GM19324 (cell line): Measurements from ENCODE around the gene GFY.
"Not testable (repeated sequence)": the region's sequence is repeated elsewhere in the genome, so short reads cannot be mapped to it uniquely, and the experiment has no call there.

Experiments used
- ATAC-seq: cut with Tn5 transposase; IDR thresholded peaks from one replicate; pipeline ENCODE4 v1.9.1; 2021; ENCODE audit warnings: mild to moderate bottlenecking, moderate library complexity; ENCODE audit not compliant: unreplicated experiment, low FRiP score

Gene GFY

DNA sequence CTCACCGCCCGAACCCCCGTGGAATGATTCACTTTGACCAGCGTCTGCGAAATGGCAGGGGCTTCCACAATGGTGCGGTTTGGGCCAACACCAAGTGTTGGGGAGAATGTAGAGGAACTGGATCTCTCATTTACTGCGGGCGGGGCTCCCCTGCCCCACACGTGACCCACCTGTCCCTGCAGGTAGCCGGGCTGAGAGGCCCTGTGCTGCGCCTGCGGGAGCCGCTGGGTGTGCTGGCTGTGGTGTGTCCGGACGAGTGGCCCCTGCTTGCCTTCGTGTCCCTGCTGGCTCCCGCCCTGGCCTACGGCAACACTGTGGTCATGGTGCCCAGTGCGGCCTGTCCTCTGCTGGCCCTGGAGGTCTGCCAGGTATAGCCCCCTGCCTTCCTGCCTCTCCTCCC, 43.0 kb downstream of the GFY start:
- no peak for ATAC-seq

DNA sequence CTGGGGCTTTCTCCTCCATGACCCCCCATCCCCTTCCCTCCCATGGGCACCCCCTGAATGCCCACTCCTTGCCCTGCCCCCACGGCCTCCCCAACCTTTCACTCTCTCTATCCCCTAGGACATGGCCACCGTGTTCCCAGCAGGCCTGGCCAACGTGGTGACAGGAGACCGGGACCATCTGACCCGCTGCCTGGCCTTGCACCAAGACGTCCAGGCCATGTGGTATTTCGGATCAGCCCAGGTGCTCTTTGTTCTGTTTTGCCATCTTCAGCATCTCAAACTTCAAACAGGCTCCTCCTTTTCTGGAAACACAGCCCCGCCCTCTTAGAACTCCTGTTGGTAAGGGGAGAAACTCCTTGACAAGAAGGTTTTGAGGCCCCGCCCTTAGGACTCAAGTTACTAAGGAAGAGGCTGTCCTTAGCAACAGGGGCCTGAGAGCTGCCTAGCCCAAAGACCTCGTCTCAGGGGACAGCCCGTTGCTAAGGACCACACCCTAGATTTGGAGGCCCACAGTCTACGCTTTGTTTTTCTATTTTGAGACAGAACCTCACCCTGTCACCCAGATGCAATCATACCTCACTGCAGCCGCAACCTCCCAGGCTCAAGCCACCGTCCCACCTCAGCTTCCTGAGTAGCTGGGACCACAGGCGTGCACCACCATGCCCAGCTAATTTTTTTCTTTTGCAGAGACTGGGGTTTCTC, 43.7 kb downstream of the GFY start:
- ATAC-seq, result peak; percentile 44

GRCh38 chr19:49469828-49470614, 44.8 kb downstream of the GFY start:
- no peak for ATAC-seq

DNA sequence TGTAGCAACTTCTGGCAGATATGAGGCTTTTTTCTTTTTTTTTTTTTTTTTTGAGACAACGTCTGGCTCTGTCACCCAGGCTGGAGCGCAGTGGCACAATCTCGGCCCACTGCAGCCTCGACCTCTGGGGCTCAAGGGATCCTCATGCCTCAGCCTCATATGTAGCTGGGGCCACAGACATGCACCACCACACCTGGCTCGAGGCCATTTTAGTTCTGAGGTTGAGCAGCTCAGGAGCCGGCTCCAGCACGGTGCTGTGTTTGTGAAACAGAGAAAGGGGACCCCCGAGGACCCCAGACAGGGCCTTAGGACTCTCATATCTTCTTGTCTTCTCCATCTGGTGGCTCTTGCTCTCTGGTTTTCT, 45.4 kb downstream of the GFY start:
- ATAC-seq, result no peak

DNA sequence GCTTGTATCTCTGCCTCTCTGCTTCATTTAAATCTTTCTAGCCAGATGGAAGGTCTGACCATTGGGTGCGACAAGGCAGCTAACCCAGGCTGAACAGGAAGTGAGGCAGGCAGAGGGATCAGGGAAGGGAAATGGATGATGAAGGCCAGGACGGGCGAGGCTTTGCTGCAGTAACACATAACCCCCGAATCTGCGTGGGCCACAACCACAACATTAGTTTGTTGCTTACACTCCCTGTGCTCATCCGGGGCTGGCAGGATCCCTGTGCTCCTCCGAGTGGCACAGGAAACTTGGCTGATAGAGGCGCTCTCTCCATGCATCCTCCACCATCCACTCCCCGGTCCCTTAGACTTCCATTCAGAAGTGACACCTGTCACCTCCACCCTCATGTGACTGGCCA, 47.7 kb downstream of the GFY start:
- ATAC-seq, result no peak

DNA sequence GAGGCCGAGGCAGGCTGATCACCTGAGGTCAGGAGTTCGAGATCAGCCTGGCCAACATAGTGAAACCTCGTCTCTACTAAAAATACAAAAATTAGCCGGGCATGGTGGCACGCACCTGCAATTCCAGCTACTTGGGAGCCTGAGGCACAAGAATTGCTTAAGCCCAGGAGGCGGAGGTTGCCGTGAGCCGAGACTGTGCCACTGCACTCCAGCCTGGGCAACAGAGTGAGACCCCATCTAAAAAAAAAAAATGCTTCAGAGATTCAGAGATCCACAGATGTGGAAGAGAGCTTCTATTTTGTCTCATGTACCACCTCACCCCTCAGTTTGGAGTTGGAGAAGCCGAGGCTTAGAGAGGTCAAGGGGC, 48.3 kb downstream of the GFY start:
- not testable (repeated sequence) for ATAC-seq

DNA sequence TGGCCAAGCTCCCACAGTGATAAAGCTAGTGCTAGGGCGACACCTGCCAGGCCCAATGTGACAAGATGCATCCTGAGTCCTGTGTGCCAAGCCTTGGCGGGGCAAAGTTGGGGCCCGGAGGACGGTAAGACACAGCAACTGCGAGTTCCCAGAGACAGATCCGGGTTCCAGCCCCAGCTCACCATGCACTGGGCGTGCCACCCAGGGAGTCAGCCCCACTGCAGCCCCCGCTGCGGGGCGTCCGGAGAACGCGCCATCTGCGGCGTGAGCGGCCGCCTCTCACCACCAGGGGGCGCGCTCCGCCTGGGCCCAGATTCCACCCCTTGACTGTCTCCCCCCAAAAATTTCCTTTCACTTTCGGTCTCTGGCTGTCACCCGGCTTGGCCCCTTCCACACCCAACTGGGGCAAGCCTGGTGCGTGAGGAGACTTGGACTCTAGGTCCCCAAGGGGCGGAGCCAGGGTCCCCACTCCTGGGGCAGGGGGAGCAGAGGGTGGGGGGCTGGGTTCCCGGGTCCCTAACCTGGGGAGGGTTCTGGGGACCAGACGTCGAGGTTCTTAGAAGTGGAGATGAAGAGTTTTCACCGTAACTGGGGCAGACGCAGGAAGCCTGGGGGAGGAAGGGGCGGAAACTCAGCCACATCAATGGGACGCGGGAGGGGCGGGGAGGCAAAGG, 48.8 kb downstream of the GFY start, which contains the start of gene FLT3LG:
FLT3LG (plus strand) TSS at position 348 of the 674 bp plus-strand sequence. CDS start 425 bp downstream, outside the sequence.
- peak; percentile 72 for ATAC-seq

DNA sequence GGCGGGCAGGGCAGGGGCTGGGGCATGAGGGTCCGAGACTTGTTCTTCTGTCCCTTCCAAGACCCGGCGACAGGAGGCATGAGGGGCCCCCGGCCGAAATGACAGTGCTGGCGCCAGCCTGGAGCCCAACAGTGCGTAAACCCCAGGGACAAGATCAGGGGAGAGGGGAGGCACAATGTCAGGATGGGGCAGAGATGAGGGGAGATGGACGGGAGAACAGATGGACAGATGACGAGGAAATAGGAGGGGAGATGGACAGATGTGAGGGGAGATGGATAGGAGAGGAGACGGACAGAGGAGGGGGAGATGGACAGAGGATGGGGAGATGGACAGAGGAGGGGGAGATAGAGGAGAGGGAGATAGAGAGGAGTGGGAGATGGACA, 49.3 kb downstream of the GFY start:
- ATAC-seq, result no peak

DNA sequence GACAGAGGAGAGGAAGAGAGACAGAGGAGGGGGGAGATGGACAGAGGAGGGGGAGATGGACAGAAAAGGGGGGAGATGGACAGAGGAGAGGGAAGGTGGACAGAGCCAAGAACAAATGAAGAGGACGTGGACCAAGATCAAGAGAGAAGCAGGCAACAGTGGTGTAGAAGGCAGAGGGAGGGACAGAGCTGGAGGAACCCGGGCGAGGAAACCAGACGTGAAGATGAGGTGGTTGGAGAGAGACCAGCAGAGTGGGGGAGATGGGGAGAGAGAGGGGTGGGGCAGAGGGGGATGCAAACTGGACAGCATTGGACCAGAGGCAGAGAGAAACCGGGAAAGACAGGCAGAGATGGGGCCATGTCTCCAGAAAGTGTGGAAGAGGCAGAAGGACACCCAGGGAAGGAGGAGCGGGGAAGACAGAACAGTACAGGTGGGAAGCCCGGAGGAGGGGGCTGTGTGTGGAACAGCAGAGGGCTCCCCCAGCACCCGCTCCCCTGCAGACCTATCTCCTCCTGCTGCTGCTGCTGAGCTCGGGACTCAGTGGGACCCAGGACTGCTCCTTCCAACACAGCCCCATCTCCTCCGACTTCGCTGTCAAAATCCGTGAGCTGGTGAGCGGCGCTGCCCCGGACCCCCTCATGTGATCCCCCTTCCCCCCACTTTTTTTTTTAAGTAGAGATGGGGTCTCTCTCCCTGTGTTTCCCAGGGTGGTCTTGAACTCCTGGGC, 50.2 kb downstream of the GFY start:
- ATAC-seq, result no peak

GRCh38 chr19:49475995-49476880, 51.0 kb downstream of the GFY start:
- ATAC-seq, result no peak
